Measurements from ENCODE around the gene MYO5B.

- TF ChIP-seq CTCF (IDR thresholded peaks at IDR 0.05 in 4 of 5, conservative IDR thresholded peaks at IDR 0.05 in 1 of 5) (no peak), POLR2A (IDR thresholded peaks at IDR 0.05) (no peak)
Observed at GRCh38 chr18:50190236-50190635, 4.7 kb downstream of the MYO5B start.
